ENCODE data around the gene FLT1. TPM values are rescaled to one million over a fixed set of nuclear protein-coding genes. Genes with fewer than 3 reads are reported as not detected.
A peak's percentile ranks its signal among the peaks of the same experiment; 100 is the strongest.

FLT1 gene
- total and polyA plus RNA-seq, 2 experiments from 2014 or later = 7.5 to 14.8 TPM

GRCh38 chr13:28273919-28274318, 221.0 kb downstream of the FLT1 start:
- H3K9me3 ChIP-seq (ENCODE audit: low read depth) = no peaks in the 10 kb centered on the region
- no peak overlapping the region for H3K27ac ChIP-seq
- H3K4me3 ChIP-seq = no peak overlapping the region
- no peak for TF ChIP-seq CTCF (IDR thresholded peaks at IDR 0.05; ENCODE audit: low read depth, low read length)
- H3K4me1 ChIP-seq (ENCODE audit: low read depth) = no peaks in the 10 kb centered on the region
- peak in 1 of 2 donors; percentile 3 for DNase-seq (ENCODE audit: low read depth in 1 of 2, low spot score in 1 of 2)
- H3K27me3 ChIP-seq = no peaks in the 10 kb centered on the region
- peaks cover 9% of the 10 kb centered on the region for H3K36me3 ChIP-seq

- H3K27me3 ChIP-seq = no peaks in the 10 kb centered on the region
- TF ChIP-seq CTCF (IDR thresholded peaks at IDR 0.05; ENCODE audit: low read depth, low read length) = no peak
- no peak overlapping the region for H3K27ac ChIP-seq
- DNase-seq (ENCODE audit: low read depth in 1 of 2, low spot score in 1 of 2) = no peak
- H3K4me1 ChIP-seq (ENCODE audit: low read depth) = no peaks in the 10 kb centered on the region
- H3K4me3 ChIP-seq = no peak overlapping the region
- no peaks in the 10 kb centered on the region for H3K9me3 ChIP-seq (ENCODE audit: low read depth)
- H3K36me3 ChIP-seq = peaks cover 23% of the 10 kb centered on the region
These were observed 223.7 kb downstream of the FLT1 start for GRCh38 chr13:28271056-28271840.

- no peaks in the 10 kb centered on the region for H3K27me3 ChIP-seq
- no peaks in the 10 kb centered on the region for H3K9me3 ChIP-seq (ENCODE audit: low read depth)
- no peaks in the 10 kb centered on the region for H3K4me1 ChIP-seq (ENCODE audit: low read depth)
- H3K4me3 ChIP-seq = no peak overlapping the region
- H3K36me3 ChIP-seq = peaks cover 22% of the 10 kb centered on the region
- no peak for DNase-seq (ENCODE audit: low read depth in 1 of 2, low spot score in 1 of 2)
- TF ChIP-seq CTCF (IDR thresholded peaks at IDR 0.05; ENCODE audit: low read depth, low read length) = no peak
- H3K27ac ChIP-seq = no peak overlapping the region
These were observed 226.1 kb downstream of the FLT1 start for GRCh38 chr13:28268800-28269223.

GRCh38 chr13:28267497-28267896, 227.4 kb downstream of the FLT1 start:
- Histone ChIP-seq H3K4me1 (ENCODE audit: low read depth) (no peaks in the 10 kb centered on the region), H3K9me3 (ENCODE audit: low read depth) (no peaks in the 10 kb centered on the region), H3K4me3 (no peak overlapping the region), H3K36me3 (peaks cover 20% of the 10 kb centered on the region), H3K27ac (no peak overlapping the region), H3K27me3 (no peaks in the 10 kb centered on the region)
- TF ChIP-seq CTCF (IDR thresholded peaks at IDR 0.05; ENCODE audit: low read depth, low read length) = no peak
- no peak for DNase-seq (ENCODE audit: low read depth in 1 of 2, low spot score in 1 of 2)

GRCh38 chr13:28258417-28258816, 236.5 kb downstream of the FLT1 start:
- H3K27me3 ChIP-seq = no peaks in the 10 kb centered on the region
- no peak for TF ChIP-seq CTCF (IDR thresholded peaks at IDR 0.05; ENCODE audit: low read depth, low read length)
- H3K4me1 ChIP-seq (ENCODE audit: low read depth) = no peaks in the 10 kb centered on the region
- no peaks in the 10 kb centered on the region for H3K9me3 ChIP-seq (ENCODE audit: low read depth)
- DNase-seq (ENCODE audit: low read depth in 1 of 2, low spot score in 1 of 2) = no peak
- no peak overlapping the region for H3K27ac ChIP-seq
- no peak overlapping the region for H3K4me3 ChIP-seq
- peaks cover 9% of the 10 kb centered on the region for H3K36me3 ChIP-seq

Measured in cardiac muscle cell (in vitro differentiated cells and primary cell).